ENCODE data around the gene RTF2. TPM values are rescaled to one million over a fixed set of nuclear protein-coding genes. Genes with fewer than 3 reads are reported as not detected.

The RTF2 gene
- polyA plus RNA-seq, 1 donor (not counting 4 experiments of a cell fraction or from before 2014, with no cell fraction given) = 63.4 TPM

DNA sequence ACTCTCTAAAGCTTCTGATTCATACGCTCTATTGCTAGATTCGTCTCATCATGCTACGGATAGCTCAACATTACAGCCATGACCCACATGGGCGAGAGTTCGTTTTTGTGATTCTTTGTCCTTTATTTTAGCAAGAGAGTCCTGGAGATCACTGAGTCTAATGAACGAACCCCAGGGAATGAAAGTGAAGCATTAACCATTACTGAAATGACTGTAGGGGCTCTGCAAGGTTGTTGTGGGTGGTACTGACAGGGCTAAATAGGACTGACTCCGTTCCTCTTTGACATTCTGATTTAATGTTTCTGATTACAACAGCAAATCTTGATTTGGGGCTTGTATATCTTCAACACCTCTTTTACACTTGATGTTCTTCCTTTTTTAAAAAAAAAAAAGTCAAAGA is 13.7 kb upstream of the RTF2 start:
- H3K27me3 ChIP-seq (ENCODE audit: control insufficient read depth, extremely low read depth, insufficient read depth, low read length) = no peaks in the 10 kb centered on the region
- no peaks in the 10 kb centered on the region for H3K9me3 ChIP-seq (ENCODE audit: control insufficient read depth, low read depth, low read length)
- H3K36me3 ChIP-seq (ENCODE audit: control insufficient read depth in 2 of 2, extremely low read depth in 1 of 2, insufficient read depth in 2 of 2, low read length in 2 of 2) = no peaks in the 10 kb centered on the region
- TF ChIP-seq, protein P1, sequence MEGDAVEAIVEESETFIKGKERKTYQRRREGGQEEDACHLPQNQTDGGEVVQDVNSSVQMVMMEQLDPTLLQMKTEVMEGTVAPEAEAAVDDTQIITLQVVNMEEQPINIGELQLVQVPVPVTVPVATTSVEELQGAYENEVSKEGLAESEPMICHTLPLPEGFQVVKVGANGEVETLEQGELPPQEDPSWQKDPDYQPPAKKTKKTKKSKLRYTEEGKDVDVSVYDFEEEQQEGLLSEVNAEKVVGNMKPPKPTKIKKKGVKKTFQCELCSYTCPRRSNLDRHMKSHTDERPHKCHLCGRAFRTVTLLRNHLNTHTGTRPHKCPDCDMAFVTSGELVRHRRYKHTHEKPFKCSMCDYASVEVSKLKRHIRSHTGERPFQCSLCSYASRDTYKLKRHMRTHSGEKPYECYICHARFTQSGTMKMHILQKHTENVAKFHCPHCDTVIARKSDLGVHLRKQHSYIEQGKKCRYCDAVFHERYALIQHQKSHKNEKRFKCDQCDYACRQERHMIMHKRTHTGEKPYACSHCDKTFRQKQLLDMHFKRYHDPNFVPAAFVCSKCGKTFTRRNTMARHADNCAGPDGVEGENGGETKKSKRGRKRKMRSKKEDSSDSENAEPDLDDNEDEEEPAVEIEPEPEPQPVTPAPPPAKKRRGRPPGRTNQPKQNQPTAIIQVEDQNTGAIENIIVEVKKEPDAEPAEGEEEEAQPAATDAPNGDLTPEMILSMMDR (optimal IDR thresholded peaks at IDR 0.05 in 1 of 3, IDR thresholded peaks at IDR 0.05 in 1 of 3, conservative IDR thresholded peaks at IDR 0.05 in 1 of 3; ENCODE audit: extremely low read depth in 1 of 3, insufficient read depth in 2 of 3, low read length in 3 of 3) = no peak
- TF ChIP-seq EZH2 (IDR thresholded peaks at IDR 0.05; ENCODE audit: low read length) = no peak
- FAIRE-seq = no peak
- dilution Hi-C loops (cut with MboI; ENCODE audit: extremely low pct_ligation_motif_present, low sequenced_read_pairs) = no loop called here
- H3K9ac ChIP-seq (ENCODE audit: control insufficient read depth, extremely low read depth, insufficient read depth, low read length) = no peak overlapping the region
- H3K4me2 ChIP-seq (ENCODE audit: control insufficient read depth, extremely low read depth, insufficient read depth, low read depth, low read length) = no peak overlapping the region
- H2AFZ ChIP-seq (ENCODE audit: control insufficient read depth, low read length) = no peak overlapping the region
- no peak for DNase-seq (ENCODE audit: low read depth, low spot score)
- H3K4me3 ChIP-seq (ENCODE audit: control insufficient read depth in 2 of 3, extremely low read depth in 1 of 3, insufficient read depth in 2 of 3, low read depth in 1 of 3, low read length in 3 of 3) = no peak overlapping the region
- no peaks in the 10 kb centered on the region for H4K20me1 ChIP-seq (ENCODE audit: control insufficient read depth, extremely low read depth, insufficient read depth, low read length)
- no peak overlapping the region for H3K27ac ChIP-seq (ENCODE audit: control insufficient read depth, insufficient read depth, low read length)
- no peaks in the 10 kb centered on the region for H3K9me1 ChIP-seq (ENCODE audit: control insufficient read depth, extremely low read depth, insufficient read depth, low read length)
- no peaks in the 10 kb centered on the region for H3K79me2 ChIP-seq (ENCODE audit: control insufficient read depth, insufficient read depth, low read length)
- H3K4me1 ChIP-seq (ENCODE audit: control insufficient read depth, extremely low read depth, insufficient read depth, low read length) = no peaks in the 10 kb centered on the region

DNA sequence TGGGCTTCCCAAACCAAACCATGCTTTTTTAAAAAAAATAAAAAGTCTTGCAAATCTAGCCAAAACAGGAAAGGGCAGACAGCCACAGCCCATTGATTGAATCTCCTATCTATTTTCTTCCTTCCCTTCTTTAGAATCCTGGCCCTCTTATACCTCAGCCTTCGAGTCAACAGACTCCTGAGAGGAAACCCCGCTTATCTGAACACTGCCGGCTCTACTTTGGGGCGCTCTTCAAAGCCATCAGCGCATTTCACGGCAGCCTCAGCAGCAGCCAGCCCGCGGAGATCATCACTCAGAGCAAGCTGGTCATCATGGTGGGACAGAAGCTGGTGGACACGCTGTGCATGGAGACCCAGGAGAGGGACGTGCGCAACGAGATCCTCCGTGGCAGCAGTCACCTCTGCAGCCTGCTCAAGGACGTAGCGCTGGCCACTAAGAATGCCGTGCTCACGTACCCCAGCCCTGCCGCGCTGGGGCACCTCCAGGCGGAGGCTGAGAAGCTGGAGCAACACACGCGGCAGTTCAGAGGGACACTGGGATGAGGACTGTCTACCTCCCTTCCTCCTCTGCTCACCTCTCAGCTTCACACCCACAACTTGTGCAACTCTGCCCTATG is 10.1 kb upstream of the RTF2 start:
- dilution Hi-C loops (cut with MboI; ENCODE audit: extremely low pct_ligation_motif_present, low sequenced_read_pairs) = no loop called here
- no peaks in the 10 kb centered on the region for H3K9me3 ChIP-seq (ENCODE audit: control insufficient read depth, low read depth, low read length)

More for the DNA sequence above, 10.1 kb upstream of the RTF2 start:
- H3K27me3 ChIP-seq (ENCODE audit: control insufficient read depth, extremely low read depth, insufficient read depth, low read length) = no peaks in the 10 kb centered on the region
- H3K4me1 ChIP-seq (ENCODE audit: control insufficient read depth, extremely low read depth, insufficient read depth, low read length) = no peaks in the 10 kb centered on the region
- TF ChIP-seq, protein P1 (optimal IDR thresholded peaks at IDR 0.05 in 1 of 3, IDR thresholded peaks at IDR 0.05 in 1 of 3, conservative IDR thresholded peaks at IDR 0.05 in 1 of 3; ENCODE audit: extremely low read depth in 1 of 3, insufficient read depth in 2 of 3, low read length in 3 of 3) = no peak
- TF ChIP-seq EZH2 (IDR thresholded peaks at IDR 0.05; ENCODE audit: low read length) = no peak
- H3K9ac ChIP-seq (ENCODE audit: control insufficient read depth, extremely low read depth, insufficient read depth, low read length) = no peak overlapping the region
- H3K27ac ChIP-seq (ENCODE audit: control insufficient read depth, insufficient read depth, low read length) = no peak overlapping the region
- DNase-seq (ENCODE audit: low read depth, low spot score) (no peak), FAIRE-seq (no peak)
- H3K4me3 ChIP-seq (ENCODE audit: control insufficient read depth in 2 of 3, extremely low read depth in 1 of 3, insufficient read depth in 2 of 3, low read depth in 1 of 3, low read length in 3 of 3) = no peak overlapping the region
- no peaks in the 10 kb centered on the region for H3K9me1 ChIP-seq (ENCODE audit: control insufficient read depth, extremely low read depth, insufficient read depth, low read length)
- H3K4me2 ChIP-seq (ENCODE audit: control insufficient read depth, extremely low read depth, insufficient read depth, low read depth, low read length) = no peak overlapping the region
- H2AFZ ChIP-seq (ENCODE audit: control insufficient read depth, low read length) = no peak overlapping the region
- no peaks in the 10 kb centered on the region for H3K79me2 ChIP-seq (ENCODE audit: control insufficient read depth, insufficient read depth, low read length)
- no peaks in the 10 kb centered on the region for H3K36me3 ChIP-seq (ENCODE audit: control insufficient read depth in 2 of 2, extremely low read depth in 1 of 2, insufficient read depth in 2 of 2, low read length in 2 of 2)
- no peaks in the 10 kb centered on the region for H4K20me1 ChIP-seq (ENCODE audit: control insufficient read depth, extremely low read depth, insufficient read depth, low read length)
